ENCODE measurements around the gene EVA1A.
A peak's percentile ranks its signal among the peaks of the same experiment; 100 is the strongest.
"Not testable (repeated sequence)": the region's sequence is repeated elsewhere in the genome, so short reads cannot be mapped to it uniquely, and the experiment has no call there.

The EVA1A gene

DNA sequence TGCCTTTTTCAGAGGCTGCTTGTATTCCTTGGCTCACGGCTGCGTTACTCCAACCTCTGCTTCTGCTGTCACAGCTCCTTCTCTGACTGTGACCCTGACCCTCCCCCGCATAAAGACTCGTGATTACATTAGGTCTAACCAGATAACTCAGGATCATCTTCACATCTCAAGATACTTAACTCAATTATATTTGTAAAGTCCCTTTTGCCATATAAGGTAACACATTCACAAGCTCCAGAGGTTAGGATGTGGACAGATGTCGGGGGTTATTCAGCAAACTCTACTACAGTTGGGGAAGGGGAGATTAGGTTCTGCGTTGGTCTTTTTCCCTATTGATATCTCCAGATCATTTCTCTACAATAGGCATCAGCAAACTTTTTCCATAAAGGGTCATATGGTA lies 76.9 kb downstream of the EVA1A start:
- no peak for DNase-seq (ENCODE audit: low spot score)

- DNase-seq (ENCODE audit: low spot score) = no peak
These were observed 78.3 kb downstream of the EVA1A start for GRCh38 chr2:75482398-75482797.

GRCh38 chr2:75480971-75481836 lies 79.5 kb downstream of the EVA1A start:
- DNase-seq (ENCODE audit: low spot score) = peak; percentile 48

GRCh38 chr2:75477696-75478095 lies 83.0 kb downstream of the EVA1A start:
- not testable (repeated sequence) for DNase-seq (ENCODE audit: low spot score)

GRCh38 chr2:75476761-75477160 lies 84.0 kb downstream of the EVA1A start:
- DNase-seq (ENCODE audit: low spot score) = peak; percentile 16

- DNase-seq (ENCODE audit: low spot score) = no peak
These were observed 84.8 kb downstream of the EVA1A start for GRCh38 chr2:75475976-75476375.

- no peak for DNase-seq (ENCODE audit: low spot score)
These were observed 85.7 kb downstream of the EVA1A start for GRCh38 chr2:75475049-75475448.

- no peak for DNase-seq (ENCODE audit: low spot score)
These were observed 86.6 kb downstream of the EVA1A start for GRCh38 chr2:75474115-75474514.

DNA sequence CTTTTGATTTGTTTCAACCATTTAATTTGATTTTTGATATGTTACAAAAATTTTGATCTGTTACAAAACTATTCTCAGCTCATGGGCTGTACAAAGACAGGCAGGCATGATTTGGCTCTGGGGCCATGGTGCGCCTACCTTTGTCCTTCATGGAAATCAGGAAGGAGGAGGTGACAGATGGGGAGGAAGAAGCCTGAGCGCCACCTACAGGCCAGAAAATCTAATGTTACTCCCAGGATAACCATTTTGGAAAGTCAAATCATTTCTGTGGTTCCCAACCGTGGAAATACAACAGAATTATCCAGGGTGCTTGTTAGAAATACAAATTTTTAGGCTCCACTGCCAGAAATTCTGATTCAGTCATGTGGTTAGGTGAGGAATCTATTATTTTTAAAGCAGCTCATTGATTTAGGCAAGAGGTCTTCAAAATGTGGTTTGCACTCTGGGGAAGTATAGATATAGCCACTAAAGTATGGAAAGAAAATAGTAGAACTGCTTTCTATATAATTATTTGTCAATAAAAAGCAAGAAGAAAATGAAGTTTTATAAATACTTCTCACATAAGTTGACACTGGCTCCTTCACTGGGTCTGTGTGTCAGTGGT lies 93.9 kb downstream of the EVA1A start:
- peak; percentile 33 for DNase-seq (ENCODE audit: low spot score)

GRCh38 chr2:75465317-75465984 lies 95.3 kb downstream of the EVA1A start:
- DNase-seq (ENCODE audit: low spot score) = peak; percentile 24

GRCh38 chr2:75464348-75464946 lies 96.3 kb downstream of the EVA1A start:
- peak; percentile 54 for DNase-seq (ENCODE audit: low spot score)

DNA sequence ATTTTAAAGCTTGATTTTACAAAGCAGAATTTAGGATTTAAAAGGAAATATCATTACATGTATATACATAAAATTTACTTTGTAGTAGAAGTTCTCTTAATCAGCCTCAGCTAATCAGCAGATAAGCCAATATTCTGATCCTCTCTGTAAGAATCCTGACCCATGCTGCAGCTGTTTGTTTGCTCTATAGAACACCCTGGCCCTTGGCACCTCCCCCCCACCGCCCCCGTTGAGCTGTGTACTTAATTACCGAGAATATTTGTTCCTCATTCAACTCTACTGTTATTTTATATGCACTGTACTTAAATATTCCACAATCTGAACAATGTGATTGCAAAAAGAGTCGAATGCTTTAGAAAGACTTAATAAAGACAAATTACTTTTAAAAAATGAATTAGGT lies 98.0 kb downstream of the EVA1A start:
- no peak for DNase-seq (ENCODE audit: low spot score)

DNA sequence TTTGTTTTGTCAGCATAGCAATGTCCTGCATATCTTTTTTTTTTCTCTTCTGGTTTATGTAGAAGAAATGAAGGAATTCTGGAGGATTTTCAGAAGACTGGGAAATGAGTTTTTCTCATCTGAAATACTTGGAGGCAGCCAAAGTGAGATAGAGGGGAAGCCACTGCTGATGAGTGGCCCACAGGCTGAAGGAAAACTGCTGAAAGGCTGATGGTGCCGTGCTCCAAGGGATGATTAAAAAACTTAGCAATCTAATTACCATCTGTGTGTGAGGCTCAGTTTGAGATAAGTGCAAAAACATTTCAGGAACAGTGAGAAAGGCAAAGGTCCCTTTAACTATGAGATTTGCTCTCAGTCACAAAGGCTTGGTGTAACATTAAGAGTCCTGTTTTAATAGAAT lies 98.5 kb downstream of the EVA1A start:
- DNase-seq (ENCODE audit: low spot score) = no peak

- no peak for DNase-seq (ENCODE audit: low spot score)
These were observed 100.1 kb downstream of the EVA1A start for GRCh38 chr2:75460630-75461029.

DNA sequence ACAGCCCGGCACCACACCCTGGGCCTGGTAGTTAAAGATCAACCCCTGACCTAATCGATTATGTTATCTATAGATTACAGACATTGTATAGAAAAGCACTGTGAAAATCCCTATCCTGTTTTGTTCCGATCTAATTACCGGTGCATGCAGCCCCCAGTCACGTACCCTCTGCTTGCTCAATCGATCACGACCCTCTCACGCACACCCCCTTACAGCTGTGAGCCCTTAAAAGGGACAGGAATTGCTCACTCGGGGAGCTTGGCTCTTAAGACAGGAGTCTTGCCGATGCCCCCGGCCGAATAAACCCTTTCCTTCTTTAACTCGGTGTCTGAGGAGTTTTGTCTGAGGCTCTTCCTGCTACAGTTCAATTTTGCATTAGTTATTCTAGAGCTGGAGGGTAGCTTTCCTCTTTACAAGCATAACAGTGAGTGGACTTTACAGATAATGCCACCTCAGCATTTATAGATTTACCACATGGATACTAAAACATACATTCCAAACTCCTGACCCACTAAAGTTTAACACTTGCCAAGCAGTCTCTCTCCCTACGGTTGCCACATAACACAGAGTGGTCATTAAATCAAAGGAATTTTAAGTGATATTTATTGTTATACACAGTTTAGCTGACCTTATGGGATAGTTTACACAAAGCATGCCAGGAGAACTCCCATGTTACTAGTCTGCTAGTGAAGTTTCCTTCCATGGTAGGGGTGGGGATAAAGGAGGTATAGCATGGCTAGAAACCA lies 101.0 kb downstream of the EVA1A start:
- DNase-seq (ENCODE audit: low spot score) = peak; percentile 73

GRCh38 chr2:75458201-75458600 lies 102.5 kb downstream of the EVA1A start:
- no peak for DNase-seq (ENCODE audit: low spot score)

DNA sequence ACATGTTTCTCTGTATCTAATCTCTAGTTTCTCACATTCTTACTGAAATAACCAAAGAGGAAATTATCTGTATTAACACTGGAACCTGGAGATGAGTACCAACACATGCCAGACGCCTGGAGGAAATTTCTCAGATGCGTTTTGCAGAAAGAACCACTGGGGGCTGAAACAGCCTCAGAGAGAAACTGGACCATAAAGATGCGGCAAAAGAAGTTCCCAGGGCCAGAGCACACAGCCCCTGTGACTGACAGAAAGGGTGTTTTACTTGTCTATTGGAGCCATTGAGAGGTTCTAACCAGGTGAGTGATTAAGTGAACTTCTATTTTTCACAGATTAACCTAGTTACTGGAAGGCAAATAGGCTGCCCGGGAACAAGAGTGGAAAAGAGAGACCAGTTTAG lies 103.9 kb downstream of the EVA1A start:
- DNase-seq (ENCODE audit: low spot score) = no peak

DNA sequence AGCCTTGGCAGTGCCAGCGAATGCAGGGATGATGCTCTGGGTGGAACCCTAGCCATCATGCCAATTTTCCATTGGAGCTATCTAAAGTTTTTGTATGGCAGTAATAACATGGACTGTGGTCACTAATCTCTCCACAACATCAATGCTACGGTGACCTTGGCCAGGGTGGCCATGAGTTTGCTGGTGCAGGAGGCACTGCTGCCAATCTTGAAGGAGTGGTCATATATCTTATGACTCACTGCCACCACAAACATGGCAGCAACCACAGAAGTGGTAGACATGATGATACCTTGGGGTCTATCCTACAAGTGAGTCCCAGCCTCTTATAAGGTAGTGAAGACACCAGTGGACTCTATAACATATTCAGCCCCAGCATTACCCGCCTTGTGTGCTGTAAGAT lies 104.6 kb downstream of the EVA1A start:
- no peak for DNase-seq (ENCODE audit: low spot score)

DNA sequence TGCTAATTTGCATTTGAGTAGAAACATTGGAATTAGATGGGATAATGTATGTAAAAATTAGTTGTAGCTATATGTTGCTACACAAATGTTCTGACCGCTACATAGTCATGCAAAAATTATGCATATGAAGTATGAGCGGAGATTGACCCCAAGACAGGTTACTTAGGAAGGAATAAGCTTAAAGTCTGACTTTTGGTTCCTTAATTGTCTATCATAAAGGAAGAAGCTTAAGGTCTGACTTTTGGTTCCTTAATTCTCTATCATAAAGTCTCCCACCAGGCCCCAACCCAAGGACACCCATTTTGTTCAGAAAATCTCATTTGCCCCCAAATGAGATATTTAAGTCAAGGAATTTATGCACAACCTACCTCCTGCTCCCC lies 106.5 kb downstream of the EVA1A start:
- no peak for DNase-seq (ENCODE audit: low spot score)

- DNase-seq (ENCODE audit: low spot score) = no peak
These were observed 107.1 kb downstream of the EVA1A start for GRCh38 chr2:75453384-75454240.

DNA sequence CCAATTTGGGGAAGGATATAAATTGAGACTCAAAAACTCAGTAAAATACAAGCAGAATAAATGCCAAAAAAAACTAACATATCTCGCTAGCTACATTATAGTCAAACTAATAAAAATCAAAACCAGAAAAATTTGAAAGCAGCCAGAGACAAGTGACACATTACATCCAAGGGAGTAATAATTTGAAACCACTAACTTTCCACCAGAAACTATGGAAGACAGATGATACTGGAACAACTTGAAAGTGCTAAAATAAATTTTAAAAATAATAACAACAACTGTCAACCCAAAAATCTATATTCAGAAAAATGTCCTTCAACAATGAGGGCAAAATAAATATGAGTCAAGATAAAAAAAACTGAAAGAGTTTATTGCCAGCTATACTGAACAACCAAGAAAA lies 110.7 kb downstream of the EVA1A start:
- DNase-seq (ENCODE audit: low spot score) = no peak
